Panc1 (cell line): Measurements from ENCODE around the gene HCRTR1. TPM values are rescaled to one million over a fixed set of nuclear protein-coding genes. Genes with fewer than 3 reads are reported as not detected.

Experiments used
- ATAC-seq: fragments of 200-7000 bp; cut with Tn5 transposase; 2 replicates; pipeline ENCODE4 v1.9.1; 2020; ENCODE audit warnings: mild to moderate bottlenecking, moderate library complexity
- BruUV-seq: library from RNA; stranded (reverse); fragments of 400-500 nt; replicated peaks from 2 replicates; lab custom pipeline; 2021; lab: Mats Ljungman, UMichigan
- CTCF ChIA-PET: fragments of 300-600 bp; sonication (Branson Sonifier 250); formaldehyde crosslinking; loops from one replicate; lab custom pipeline; 2022; ENCODE audit warnings: antibody characterized with exemption; lab: Charles Lee
- POLR2A ChIA-PET: fragments of 300-600 bp; sonication (Branson Sonifier 250); formaldehyde crosslinking; loops from one replicate; lab custom pipeline; 2022; ENCODE audit warnings: antibody characterized with exemption; lab: Charles Lee
- DNase-seq: peaks from one replicate; pipeline ENCODE4 v3.0.0-alpha.2; 2010; ENCODE audit warnings: low read depth, low spot score
- H3K27ac ChIP-seq: 2 replicates; pipeline ENCODE4 v1.5.1; 2011; ENCODE audit warnings: mild to moderate bottlenecking, low read length, inconsistent platforms
- H3K27me3 ChIP-seq: fragments of 200-500 bp; sonication (Bioruptor generic); 2 replicates; pipeline ENCODE4 v1.6.0; 2014; ENCODE audit warnings: low read length, inconsistent platforms; ENCODE audit not compliant: control insufficient read depth, insufficient read depth
- H3K36me3 ChIP-seq: fragments of 200-500 bp; sonication (Bioruptor generic); 2 replicates; pipeline ENCODE4 v1.5.1; 2014; ENCODE audit warnings: inconsistent platforms, mild to moderate bottlenecking, low read length, moderate library complexity; ENCODE audit not compliant: control insufficient read depth, insufficient read depth
- H3K4me1 ChIP-seq: 2 replicates; pipeline ENCODE4 v1.5.1; 2011; ENCODE audit warnings: inconsistent platforms, mild to moderate bottlenecking, low read length, moderate library complexity; ENCODE audit not compliant: control insufficient read depth, insufficient read depth
- H3K4me3 ChIP-seq, 2 experiments: 2 replicates each; pipeline ENCODE4 v1.5.1; 2011 to 2012; ENCODE audit warnings: low read depth in 2 of 2, low read length in 2 of 2, mild to moderate bottlenecking in 2 of 2, inconsistent platforms in 1 of 2, moderate library complexity in 1 of 2
- H3K9me3 ChIP-seq: fragments of 200-500 bp; sonication (Bioruptor generic); 2 replicates; pipeline ENCODE4 v1.5.1; 2014; ENCODE audit warnings: low read depth, mild to moderate bottlenecking, inconsistent platforms, low read length, moderate library complexity; ENCODE audit not compliant: control insufficient read depth, insufficient read depth
- POLR2AphosphoS5 ChIP-seq: IDR thresholded peaks from 2 replicates; pipeline ENCODE4 v1.6.1; 2012; ENCODE audit warnings: mild to moderate bottlenecking, low read depth, low read length, moderate library complexity
- SIN3A ChIP-seq: IDR thresholded peaks from 2 replicates; pipeline ENCODE4 v1.6.1; 2012; ENCODE audit warnings: low read depth, mild to moderate bottlenecking, low read length, moderate library complexity, borderline replicate concordance; ENCODE audit not compliant: insufficient read depth
- TCF7L2 ChIP-seq: IDR thresholded peaks from 2 replicates; pipeline ENCODE4 v1.6.1; 2011; ENCODE audit warnings: mild to moderate bottlenecking, low read depth, low read length, inconsistent platforms
- in situ Hi-C: cut with HindIII; loops from 2 replicates; pipeline ENCODE4 v1.10.0; 2016; ENCODE audit warnings: low sequenced_read_pairs, low pct_unique_long_range_greater_than_20kb
- intact Hi-C: fragments of 100-400 bp; cut with micrococcal nuclease; formaldehyde crosslinking; loops from one replicate; pipeline ENCODE4 v1.10.0; 2022; ENCODE audit not compliant: unreplicated experiment
- total RNA-seq: library from RNA; stranded (reverse); gene quantifications from one replicate; pipeline ENCODE4 v1.2.1, GENCODE V29; 2021; ENCODE audit not compliant: unreplicated experiment
- TF ChIP-seq, protein P1 (sequence below), 2 experiments: IDR thresholded peaks; 2 replicates each; pipeline ENCODE4 v1.6.1; 2011 to 2012; ENCODE audit warnings: low read depth in 2 of 2, control low read depth in 1 of 2, low read length in 1 of 2, mild to moderate bottlenecking in 1 of 2, moderate library complexity in 1 of 2; ENCODE audit not compliant: insufficient read depth in 1 of 2
- TF ChIP-seq, protein P2 (sequence below): fragments of 450-650 bp; IDR thresholded peaks from 2 replicates; pipeline ENCODE4 v1.5.1; 2017; ENCODE audit warnings: mild to moderate bottlenecking

Gene HCRTR1
- total RNA-seq, 1 experiment from 2014 or later = 0.18 TPM

DNA sequence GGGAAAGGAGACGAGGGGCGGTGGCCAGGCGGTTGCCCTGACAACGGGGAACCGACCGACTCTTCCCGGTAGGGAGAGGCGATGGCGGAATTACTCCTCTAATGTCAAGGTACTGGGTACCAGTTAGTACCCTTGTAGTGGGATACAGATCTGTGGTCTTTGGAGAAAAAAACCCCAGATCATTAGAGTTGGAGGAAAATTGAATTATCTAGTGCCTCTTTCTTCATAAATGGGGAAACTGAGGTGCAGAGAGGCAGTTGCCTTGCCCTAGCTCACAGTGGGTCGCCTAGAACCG, 27.7 kb downstream of the HCRTR1 start:
- H3K4me1 ChIP-seq = peaks cover 19% of the 10 kb centered on the region
- BruUV-seq = TSS peak; percentile 89
- intact Hi-C loops = no loop called here
- H3K9me3 ChIP-seq = no peaks in the 10 kb centered on the region
- ChIA-PET CTCF (interaction anchor here (0.5 to 0.8 kb wide), 7 partner anchors 10 to 319 kb away, joined by 3 to 13 read pairs (median 6); no protein-coding TSS in a partner anchor), POLR2A (interaction anchor here (0.6 to 1.2 kb wide), 11 partner anchors 11 to 355 kb away, joined by 3 to 16 read pairs (median 6); no protein-coding TSS in a partner anchor)
- peak overlapping the region; percentile 88 to 97 for H3K4me3 ChIP-seq
- ATAC-seq = no peak
- no peaks in the 10 kb centered on the region for H3K27me3 ChIP-seq
- TF ChIP-seq SIN3A (no peak), POLR2AphosphoS5 (no peak; the same call in 1 of the 2 replicates), TCF7L2 (no peak)
- TF ChIP-seq, protein P1, sequence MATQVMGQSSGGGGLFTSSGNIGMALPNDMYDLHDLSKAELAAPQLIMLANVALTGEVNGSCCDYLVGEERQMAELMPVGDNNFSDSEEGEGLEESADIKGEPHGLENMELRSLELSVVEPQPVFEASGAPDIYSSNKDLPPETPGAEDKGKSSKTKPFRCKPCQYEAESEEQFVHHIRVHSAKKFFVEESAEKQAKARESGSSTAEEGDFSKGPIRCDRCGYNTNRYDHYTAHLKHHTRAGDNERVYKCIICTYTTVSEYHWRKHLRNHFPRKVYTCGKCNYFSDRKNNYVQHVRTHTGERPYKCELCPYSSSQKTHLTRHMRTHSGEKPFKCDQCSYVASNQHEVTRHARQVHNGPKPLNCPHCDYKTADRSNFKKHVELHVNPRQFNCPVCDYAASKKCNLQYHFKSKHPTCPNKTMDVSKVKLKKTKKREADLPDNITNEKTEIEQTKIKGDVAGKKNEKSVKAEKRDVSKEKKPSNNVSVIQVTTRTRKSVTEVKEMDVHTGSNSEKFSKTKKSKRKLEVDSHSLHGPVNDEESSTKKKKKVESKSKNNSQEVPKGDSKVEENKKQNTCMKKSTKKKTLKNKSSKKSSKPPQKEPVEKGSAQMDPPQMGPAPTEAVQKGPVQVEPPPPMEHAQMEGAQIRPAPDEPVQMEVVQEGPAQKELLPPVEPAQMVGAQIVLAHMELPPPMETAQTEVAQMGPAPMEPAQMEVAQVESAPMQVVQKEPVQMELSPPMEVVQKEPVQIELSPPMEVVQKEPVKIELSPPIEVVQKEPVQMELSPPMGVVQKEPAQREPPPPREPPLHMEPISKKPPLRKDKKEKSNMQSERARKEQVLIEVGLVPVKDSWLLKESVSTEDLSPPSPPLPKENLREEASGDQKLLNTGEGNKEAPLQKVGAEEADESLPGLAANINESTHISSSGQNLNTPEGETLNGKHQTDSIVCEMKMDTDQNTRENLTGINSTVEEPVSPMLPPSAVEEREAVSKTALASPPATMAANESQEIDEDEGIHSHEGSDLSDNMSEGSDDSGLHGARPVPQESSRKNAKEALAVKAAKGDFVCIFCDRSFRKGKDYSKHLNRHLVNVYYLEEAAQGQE (IDR thresholded peaks at IDR 0.05; ENCODE audit: insufficient read depth in 1 of 2, low read depth in 2 of 2, low read length in 1 of 2) = no peak
- TF ChIP-seq, protein P2, sequence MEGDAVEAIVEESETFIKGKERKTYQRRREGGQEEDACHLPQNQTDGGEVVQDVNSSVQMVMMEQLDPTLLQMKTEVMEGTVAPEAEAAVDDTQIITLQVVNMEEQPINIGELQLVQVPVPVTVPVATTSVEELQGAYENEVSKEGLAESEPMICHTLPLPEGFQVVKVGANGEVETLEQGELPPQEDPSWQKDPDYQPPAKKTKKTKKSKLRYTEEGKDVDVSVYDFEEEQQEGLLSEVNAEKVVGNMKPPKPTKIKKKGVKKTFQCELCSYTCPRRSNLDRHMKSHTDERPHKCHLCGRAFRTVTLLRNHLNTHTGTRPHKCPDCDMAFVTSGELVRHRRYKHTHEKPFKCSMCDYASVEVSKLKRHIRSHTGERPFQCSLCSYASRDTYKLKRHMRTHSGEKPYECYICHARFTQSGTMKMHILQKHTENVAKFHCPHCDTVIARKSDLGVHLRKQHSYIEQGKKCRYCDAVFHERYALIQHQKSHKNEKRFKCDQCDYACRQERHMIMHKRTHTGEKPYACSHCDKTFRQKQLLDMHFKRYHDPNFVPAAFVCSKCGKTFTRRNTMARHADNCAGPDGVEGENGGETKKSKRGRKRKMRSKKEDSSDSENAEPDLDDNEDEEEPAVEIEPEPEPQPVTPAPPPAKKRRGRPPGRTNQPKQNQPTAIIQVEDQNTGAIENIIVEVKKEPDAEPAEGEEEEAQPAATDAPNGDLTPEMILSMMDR = no peak
- in situ Hi-C loops = no loop called here
- peak overlapping the region; percentile 96 for H3K27ac ChIP-seq
- H3K36me3 ChIP-seq = no peaks in the 10 kb centered on the region; the same call in 1 of the 2 replicates
- no peak for DNase-seq

DNA sequence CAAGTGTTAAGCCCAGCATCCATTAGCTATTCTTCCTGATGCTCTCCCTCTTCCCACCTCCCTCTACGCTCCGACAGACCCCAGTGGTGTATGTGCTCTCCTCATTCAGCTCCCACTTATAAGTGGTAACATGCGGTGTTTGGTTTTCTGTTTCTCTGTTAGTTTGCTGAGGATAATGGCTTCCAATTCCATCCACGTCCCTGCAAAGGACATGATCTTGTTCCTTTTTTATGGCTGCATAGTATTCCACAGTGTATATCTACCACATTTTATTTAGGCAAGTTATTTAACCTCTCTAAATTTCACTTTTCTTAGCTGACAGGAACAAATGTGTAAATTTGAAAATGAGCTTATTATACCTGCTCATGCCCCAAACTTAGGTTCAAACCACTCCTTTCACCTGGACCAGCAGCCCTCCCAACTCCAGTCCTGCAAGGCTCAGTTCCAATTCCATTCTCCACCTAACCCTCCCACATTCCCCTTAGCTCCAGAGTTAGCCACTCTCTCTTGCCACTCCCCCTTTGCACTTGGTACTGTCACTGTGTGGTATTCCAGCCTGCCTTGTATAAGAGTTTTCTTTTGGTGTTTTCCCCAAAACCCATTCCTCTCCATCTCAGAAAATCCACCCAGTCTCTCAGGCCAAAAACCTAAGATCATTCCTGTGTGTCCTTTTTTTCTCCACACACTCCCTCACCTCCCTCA, 28.9 kb downstream of the HCRTR1 start:
- ATAC-seq (no peak), DNase-seq (no peak)
- Histone ChIP-seq H3K27me3 (no peaks in the 10 kb centered on the region), H3K9me3 (no peaks in the 10 kb centered on the region), H3K4me1 (peaks cover 16% of the 10 kb centered on the region), H3K36me3 (no peaks in the 10 kb centered on the region; the same call in 1 of the 2 replicates), H3K27ac (no peak overlapping the region), H3K4me3 (no peak overlapping the region)
- TF ChIP-seq TCF7L2 (no peak), SIN3A (no peak), POLR2AphosphoS5 (no peak)
- TF ChIP-seq, protein P1 (IDR thresholded peaks at IDR 0.05; ENCODE audit: insufficient read depth in 1 of 2, low read depth in 2 of 2, low read length in 1 of 2) = no peak
- TF ChIP-seq, protein P2 = no peak
- BruUV-seq = no TSS peak
- ChIA-PET CTCF (interaction anchor here (0.6 kb wide), 1 partner anchor 310 kb away, joined by 3 read pairs; no protein-coding TSS in a partner anchor), POLR2A (no interaction called here)
- in situ Hi-C loops = no loop called here
- intact Hi-C loops = no loop called here
